NCI-H82 (cell line): ENCODE measurements around the gene EXOC6.
A peak's percentile ranks its signal among the peaks of the same experiment; 100 is the strongest.
"Not testable (repeated sequence)": the region's sequence is repeated elsewhere in the genome, so short reads cannot be mapped to it uniquely, and the experiment has no call there.

Experiments
- DNase-seq: peaks from one replicate; lab custom pipeline; 2025; lab: John Stamatoyannopoulos, UW

EXOC6 gene

DNA sequence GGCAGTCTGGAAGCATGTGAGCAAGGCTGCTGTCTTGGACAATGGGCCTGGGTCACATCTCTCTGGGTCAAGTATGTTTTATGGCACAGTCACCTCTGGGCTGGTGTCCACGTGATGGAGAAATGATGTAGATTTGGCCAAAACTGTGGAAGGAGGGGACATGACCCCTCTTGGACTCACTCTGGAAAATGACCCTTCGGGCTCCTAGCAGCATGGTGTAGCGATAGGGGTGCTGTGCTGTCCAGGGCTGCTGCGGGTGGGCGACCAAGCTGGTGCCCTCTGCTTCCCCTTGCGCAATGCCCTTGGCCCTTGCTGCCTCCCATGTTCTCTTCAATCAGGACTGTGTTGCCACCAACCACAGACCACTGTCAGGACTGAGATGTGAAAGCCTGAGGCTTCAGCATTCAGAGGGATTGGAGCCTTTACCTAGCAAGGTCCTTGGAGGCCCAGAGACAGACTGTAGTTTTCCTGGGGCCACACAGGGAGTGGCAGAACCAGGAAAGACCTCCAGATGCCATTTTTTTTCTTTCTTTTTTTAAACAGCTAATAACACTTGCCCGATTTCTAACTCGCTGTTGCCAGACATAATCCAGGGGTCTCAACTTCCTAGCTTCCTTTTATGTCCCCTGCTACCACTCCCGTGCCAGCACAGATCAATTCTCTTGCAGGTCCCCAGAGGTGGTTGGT, 231.5 kb downstream of the EXOC6 start:
- DNase-seq = no peak

DNA sequence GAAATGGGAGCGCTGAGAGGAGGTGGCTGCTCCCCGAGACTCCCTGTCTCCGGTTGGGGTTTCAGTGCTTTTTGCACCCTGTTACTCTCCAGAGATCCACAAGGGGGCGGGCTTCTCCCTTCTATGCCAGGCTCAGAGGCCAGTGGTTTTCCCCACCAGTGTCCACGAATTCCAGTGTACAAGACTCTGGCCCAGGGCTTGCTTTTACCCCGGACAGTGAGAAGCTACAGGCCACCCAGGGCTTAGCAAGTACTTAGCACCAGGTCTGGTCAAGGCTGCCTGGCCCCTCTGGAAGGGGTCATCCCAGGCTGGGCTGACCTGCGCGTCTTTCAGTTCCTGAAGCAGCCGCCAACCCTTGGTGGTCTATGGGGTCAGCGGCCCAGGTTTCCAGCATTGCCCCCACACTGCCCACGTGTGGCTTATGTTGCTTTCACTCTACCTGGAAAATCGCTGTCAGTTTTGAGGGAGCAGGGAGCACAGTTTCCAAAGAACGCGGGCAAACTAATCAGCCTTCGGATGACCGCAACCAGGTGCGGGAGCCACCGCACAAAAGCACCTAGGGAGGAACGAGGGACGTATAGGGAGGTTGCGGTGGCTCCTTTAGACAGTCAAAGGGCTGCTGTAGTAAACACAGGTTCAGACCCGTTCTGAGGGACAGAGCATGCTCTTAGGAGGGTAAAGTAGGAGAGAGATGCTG, 232.2 kb downstream of the EXOC6 start:
- DNase-seq = peak; percentile 57

DNA sequence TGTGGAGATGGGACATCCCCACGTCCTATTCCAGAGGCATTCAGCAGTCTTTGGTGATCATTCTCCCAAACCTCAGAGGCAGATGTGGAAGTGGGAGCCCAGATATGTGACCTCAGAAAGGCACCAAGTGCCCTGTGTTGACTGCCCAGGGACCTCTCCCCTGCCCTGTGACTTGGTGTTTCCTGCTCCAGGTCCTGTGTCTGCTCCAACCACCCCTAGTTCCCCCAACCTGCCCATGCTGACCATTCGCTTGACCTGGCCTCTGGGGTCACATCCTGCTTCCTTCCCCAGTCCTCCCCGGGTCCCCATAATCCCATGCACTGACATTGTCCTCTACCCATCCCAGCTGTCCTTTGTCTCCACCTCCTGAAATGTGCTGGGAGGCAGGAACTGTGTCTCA, 233.0 kb downstream of the EXOC6 start:
- DNase-seq = no peak

DNA sequence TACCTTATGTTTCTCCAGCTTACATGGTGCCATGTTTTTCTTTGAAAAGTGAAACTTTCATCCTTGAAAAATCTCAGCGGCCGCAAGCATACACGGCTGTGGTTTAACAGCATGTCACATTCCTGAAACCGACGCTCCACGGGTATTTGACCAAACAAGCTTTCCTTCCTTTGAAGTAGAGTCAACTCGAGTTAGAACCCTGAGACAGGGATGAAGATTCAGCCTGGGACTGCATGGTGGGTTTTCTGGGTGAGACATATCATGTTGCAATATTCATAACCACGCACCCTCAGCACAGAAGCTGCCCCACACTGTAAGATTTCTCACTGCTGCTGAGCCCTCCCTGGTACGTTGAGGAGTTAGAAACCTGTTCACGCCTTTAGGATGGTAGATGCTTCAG, 233.5 kb downstream of the EXOC6 start:
- DNase-seq = no peak

DNA sequence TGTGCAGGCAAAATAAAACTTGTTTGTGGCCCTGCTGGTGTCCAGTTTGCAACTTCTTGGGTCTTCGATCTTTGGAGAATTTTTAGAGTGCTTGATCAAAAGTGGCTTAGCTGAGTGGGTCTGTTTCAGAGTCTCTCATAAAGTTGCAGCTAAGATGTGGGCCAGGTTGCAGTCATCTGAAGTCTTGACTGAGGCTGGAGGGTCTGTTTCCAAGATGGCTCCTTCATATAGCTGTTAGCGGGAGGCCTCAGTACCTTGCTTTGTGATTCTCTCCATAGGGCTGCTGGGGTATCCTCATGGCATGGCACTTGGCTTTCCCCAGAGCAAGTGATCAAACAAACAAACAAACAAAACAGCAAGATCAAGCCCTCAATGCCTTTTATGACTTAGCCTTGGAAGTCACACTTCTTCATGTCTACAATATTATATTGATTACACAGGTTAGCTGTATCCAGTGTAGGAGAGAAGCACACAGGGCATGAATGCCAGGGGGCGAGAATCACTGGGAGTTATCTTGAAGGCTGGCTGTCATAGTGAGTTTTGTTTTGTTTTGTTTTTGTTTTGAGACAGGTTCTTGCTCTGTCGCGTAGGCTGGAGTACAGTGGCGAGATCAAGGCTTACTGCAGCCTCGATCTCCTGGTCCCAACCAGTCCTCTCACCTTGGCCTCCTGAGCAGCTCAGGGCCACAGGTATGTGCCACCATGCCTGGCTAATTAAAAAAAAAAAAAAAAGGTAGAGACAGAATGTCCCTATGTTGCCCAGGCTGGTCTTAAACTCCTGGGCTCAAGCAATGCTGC, 235.6 kb downstream of the EXOC6 start:
- no peak for DNase-seq

DNA sequence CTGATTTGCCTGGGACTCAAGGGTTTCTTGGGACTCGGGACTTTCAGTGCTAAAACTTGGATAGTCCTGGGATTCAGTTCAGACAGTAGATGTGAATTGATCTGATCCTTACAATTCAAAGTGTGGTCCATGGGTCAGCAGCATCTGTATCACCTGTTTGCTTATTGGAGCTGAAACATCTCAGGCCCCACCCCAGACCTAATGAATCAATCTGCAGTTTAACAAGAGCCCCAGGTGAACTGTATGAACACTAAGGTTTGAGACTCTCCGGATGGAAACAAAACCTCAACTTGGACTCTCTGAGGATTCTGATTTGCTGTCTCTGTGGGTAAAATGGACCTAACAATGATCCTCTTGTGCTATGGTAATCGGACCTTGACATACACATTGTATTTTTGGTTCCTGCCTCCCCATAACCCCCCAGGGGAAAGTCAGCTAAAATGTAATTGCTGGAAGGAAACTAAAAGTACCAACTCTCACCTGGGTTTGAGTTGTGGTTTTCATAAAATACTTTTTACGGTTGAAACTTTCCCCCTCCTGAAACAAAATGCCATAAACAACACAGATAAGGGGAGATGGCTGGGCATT, 237.0 kb downstream of the EXOC6 start:
- DNase-seq = no peak

DNA sequence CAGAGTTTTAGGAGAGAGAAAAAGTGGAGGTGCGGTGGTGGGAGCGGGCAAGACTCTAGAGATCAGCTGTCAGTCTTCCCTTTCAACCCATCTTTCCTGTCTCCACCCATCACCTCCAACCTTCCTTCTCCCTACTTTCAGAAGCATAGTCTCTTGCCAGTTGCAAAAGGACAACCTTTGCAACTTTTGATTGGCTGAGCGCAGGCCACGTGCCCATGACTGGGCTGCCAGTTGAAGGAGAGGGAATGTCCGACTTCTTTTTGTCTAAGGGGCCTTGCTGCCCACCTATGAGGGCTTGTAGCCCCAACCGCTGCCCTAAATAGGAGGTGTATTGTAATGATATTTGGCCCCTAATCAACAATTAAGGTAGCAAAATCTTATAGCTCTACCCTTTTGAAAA, 238.0 kb downstream of the EXOC6 start:
- DNase-seq = no peak

DNA sequence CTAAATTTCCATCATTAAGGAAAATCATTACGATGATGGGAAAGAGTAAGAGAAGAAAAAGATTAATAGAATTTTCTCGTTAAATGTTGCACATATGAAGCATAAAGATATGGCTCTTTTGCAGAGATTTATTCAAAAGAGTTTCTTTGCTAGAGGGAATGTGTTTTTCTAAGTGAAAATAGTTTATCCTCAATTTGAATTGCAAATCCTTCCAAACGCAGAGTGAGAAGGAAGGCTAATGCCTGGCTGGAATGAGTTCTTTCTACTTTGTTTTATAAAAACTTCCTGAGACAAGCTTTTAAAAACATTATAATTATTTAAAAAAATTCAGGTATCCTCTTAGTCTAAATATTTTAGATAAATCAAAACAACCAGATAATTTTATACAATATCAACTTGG, 239.5 kb downstream of the EXOC6 start:
- no peak for DNase-seq

DNA sequence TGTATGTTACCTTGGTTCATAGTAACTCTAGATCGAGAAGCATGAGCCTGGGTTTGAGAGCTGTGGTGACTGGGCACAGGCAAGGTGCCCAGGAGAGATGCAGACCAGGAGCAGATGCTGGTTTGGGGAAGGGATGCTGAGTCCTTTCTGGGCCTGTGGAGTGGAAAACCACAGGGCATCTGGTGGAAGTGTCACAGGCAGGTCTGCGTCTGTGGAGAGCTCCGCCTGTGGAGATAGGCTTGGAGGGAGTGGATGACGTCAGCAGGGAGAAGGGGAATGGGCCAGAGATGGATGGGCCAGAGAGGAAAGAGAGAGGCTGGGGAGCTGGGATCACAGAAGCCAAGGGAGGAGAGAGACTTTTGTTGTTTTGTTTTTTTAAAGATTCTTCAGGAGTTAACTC, 240.1 kb downstream of the EXOC6 start:
- DNase-seq = no peak

DNA sequence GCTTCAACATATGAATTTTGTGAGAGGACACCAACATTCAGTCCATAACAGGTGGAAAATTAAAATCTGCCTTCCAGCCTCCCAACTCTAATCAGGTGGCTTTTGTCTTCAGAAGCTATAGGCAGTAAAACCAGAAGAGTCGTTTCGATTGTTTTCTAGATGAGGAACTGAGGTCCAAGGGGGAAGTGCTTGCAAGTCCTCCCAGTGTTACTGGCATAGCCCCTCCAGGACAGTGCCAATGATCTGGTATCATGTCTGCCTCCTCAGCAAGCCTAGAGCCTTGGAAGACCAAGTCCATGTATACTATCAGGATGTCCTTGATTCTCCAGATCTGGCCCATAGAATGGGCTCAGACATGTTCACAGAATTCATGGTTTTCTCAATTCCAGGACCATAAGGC, 242.3 kb downstream of the EXOC6 start:
- DNase-seq = no peak

DNA sequence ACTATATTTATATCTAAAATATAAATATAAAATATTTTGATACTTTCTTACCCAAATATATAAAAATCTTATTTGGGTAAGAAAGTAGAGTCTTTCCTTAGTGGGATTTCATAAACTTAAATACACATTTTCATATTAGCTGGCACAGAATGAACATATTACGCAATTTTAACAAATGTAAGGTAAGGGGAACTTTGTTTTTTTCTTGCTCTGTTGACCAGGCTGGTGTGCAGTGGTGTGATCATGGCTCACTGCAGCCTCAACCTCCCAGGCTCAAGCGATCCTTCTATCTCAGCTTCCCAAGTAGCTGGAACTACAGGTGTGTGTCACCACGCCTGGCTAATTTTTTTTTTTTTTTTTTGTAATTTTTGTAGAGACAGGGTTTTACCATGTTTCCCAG, 243.6 kb downstream of the EXOC6 start:
- DNase-seq = no peak

DNA sequence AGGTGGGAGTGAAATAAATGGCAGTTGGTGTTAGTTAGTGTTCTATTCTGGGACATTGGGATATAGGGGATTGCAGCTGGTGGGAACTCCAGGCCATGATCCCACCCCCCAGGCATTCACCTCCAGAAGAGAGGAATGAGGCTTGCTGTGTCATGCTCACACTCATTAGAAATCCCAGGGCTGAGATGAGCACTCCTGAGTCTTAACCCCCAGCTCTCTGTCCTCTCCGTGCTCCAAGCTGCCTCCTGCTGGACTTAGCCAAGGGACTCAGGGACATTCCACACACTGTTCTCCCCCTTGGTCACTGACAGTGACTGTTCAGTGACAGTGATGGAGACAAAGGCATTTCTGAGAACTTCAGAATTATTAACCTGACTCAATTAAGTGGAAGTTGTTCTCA, 246.9 kb downstream of the EXOC6 start:
- DNase-seq = peak; percentile 31

DNA sequence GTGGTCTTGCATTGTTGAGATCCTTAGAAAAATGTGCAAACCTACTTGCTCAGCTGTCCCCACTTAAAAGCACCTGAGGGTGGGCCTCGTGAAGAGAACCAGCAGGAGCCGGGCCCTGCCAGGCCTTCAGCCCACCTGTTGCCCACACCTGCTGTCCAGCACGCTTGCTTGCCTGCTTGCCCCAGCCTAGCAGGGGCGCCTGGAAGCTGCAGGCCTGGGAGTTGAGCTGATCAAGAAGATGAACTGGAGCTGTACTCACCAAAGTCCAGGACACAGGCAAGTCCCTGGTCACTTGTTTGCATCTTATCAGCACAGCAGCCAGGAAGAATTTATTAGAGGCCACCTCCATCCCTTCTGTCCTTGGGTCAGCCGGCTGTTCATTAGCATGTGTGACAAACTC, 248.6 kb downstream of the EXOC6 start:
- no peak for DNase-seq

DNA sequence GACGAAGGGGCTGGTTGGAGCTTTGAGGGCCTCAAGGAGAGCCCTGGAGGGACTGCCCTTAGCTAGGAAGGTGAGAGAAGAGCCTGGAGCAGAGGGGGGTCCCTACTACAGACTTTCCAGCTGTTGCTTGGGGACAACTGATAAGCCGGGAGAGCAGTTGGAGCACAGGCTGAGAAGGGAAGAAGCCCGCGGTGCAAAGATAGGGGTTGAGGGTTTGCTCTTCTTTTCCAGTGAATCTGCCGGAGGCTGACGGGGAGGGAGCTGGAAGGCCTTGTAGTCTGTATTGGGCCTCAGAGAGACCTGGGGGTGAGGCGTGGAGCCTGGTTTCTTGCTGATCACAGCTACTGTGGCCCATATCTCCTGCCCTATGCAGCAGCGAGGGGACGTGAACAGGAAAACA, 249.1 kb downstream of the EXOC6 start:
- no peak for DNase-seq

DNA sequence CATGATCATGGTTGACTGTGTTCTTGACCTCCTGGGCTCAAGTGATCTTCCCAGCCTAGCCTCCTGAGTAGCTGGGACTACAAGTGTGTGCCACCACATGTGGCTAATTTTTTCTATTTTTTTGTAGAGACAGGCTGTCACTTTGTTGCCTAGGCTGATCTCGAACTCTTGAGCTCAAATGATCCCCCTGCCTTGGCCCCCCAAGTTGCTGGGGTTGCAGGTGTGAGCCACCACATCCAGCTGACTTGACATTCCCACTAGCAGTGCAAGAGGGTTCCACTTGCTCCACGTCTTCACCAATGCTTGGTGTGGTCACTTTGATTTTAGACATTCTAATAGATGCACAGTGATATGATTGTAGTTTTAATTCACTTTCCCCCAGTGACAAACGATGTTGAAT, 250.5 kb downstream of the EXOC6 start:
- DNase-seq = no peak

DNA sequence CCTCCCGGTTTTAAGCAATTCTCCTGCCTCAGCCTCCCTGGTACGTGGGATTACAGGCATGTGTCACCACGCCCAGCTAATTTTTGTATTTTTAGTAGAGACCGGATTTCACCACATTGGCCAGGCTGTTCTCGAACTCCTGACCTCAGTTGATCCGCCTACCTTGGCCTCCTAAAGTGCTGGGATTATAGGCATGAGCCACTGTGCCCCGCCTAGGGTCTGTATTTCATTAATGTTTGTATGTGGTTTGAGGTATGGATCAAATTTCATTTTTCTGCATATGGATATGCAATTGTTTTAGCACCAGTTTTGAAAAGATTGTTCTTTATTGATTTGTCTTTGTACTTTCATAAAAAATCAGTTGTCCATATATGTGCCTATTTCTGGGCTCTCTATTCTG, 251.3 kb downstream of the EXOC6 start:
- no peak for DNase-seq

DNA sequence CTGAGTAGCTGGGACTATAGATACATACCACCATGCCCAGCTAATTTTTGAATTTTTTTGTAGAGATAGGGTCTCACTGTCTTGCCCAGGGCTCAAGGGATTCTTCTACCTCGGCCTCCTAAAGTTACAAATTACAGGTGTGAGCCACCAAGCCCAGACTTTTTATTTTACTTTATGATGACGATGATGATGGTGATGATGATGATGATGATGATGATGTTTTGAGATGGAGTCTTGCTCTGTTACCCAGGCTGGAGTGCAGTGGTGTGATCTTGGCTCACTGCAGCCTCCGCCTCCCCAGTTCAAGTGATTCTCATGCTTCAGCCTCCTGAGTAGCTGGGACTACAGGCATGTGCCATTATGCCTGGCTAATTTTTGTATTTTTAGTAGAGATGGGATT, 252.8 kb downstream of the EXOC6 start:
- DNase-seq = not testable (repeated sequence)

DNA sequence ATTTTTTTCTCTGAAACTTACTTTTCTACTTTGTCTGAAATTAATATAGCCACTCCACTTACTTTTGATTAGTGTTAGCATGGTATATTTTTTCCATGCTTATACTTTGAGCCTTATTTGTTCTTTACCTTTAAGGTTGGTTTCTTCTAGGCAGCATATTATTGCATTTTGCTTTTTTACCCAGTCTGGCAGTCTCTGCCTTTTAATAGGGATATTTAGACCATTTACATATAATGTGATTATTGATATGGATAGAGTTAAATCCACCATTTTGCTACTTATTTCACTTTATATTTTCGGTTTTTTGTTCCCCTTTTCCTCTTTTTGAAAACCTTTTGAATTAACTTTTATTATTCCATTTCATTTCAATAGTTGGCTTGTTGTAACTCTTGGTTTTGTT, 255.6 kb downstream of the EXOC6 start:
- no peak for DNase-seq

DNA sequence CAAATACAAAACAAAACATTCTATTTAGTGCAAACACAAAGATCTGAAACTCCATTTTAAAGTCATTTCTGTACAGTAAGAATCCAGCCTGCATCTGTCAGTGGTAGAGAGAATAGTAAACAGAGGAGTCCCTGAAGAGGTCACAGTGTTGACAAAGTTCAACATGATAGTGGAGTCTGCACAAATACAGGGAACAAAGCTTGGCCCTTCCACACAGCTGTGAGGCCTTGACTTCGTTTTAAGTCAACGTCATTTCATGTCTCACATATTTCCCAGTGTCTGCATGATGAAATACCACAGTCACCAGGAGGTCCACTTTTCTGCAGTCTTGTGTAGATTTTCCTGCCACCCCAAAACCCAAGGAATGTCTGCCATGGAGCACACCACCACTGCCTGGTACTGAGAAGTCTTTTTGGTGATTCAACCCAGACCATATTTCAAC, 258.3 kb downstream of the EXOC6 start:
- no peak for DNase-seq
